Gastroesophageal sphincter (tissue), 4 donors: ENCODE measurements around the gene OXCT2. TPM values are rescaled to one million over a fixed set of nuclear protein-coding genes. Genes with fewer than 3 reads are reported as not detected.
"Not testable (repeated sequence)": the region's sequence is repeated elsewhere in the genome, so short reads cannot be mapped to it uniquely, and the experiment has no call there.

Experiments
- ATAC-seq: fragments of 150-250 bp; one replicate; pipeline ENCODE4 v1.9.1; 2016; ENCODE audit warnings: mild to moderate bottlenecking, moderate library complexity
- H3K27ac ChIP-seq, 4 donors: fragments of 200-600 bp; sonication (generic) in 3 of 4; 1 replicate in 3 of 4; 2 replicates in 1 of 4; pipeline ENCODE4 v1.5.1; 2016 to 2019
- H3K27me3 ChIP-seq: fragments of 200-600 bp; sonication (generic); one replicate; pipeline ENCODE4 v1.5.1; 2019
- H3K36me3 ChIP-seq, 2 donors: fragments of 200-600 bp; sonication (generic); one replicate each; pipeline ENCODE4 v1.5.1; 2019; ENCODE audit warnings: control low read depth in 1 of 2
- H3K4me1 ChIP-seq, 3 donors: fragments of 200-600 bp; sonication (generic); 1 replicate in 2 of 3; 2 replicates in 1 of 3; pipeline ENCODE4 v1.5.1; 2016 to 2019; ENCODE audit warnings: control low read depth in 2 of 3
- H3K4me3 ChIP-seq, 2 donors: fragments of 200-600 bp; sonication (generic); one replicate each; pipeline ENCODE4 v1.5.1; 2019; ENCODE audit warnings: mild to moderate bottlenecking in 1 of 2, moderate library complexity in 1 of 2
- H3K9me3 ChIP-seq, 3 donors: fragments of 200-600 bp; sonication (generic); one replicate each; pipeline ENCODE4 v1.5.1; 2017 to 2019; ENCODE audit warnings: control low read depth in 2 of 3
- CTCF ChIP-seq, 4 experiments: fragments of 200-600 bp in 2 of 4; fragments of 450-650 bp in 2 of 4; sonication (generic) in 1 of 4; IDR thresholded peaks; one replicate each; pipeline ENCODE4 v1.5.1; 2017 to 2019; ENCODE audit warnings: antibody characterized with exemption in 4 of 4, mild to moderate bottlenecking in 2 of 4, moderate library complexity in 2 of 4
- EP300 ChIP-seq: sonication (generic); formaldehyde crosslinking; IDR thresholded peaks from one replicate; pipeline ENCODE4 v1.6.1; 2017; ENCODE audit warnings: antibody characterized with exemption, mild to moderate bottlenecking
- POLR2A ChIP-seq, 2 donors: fragments of 450-650 bp; IDR thresholded peaks; one replicate each; pipeline ENCODE4 v1.6.1; 2017; ENCODE audit warnings: antibody characterized with exemption in 2 of 2, mild to moderate bottlenecking in 2 of 2, moderate library complexity in 1 of 2
- POLR2AphosphoS5 ChIP-seq: sonication (generic); formaldehyde crosslinking; IDR thresholded peaks from one replicate; pipeline ENCODE4 v1.6.1; 2017; ENCODE audit warnings: antibody characterized with exemption
- WGBS, 2 donors: methylation state at CpG; one replicate each; pipeline ENCODE4 v1.1.5; 2018; ENCODE audit warnings: low coverage in 1 of 2; 5-methylcytosine and 5-hydroxymethylcytosine counted together
- total RNA-seq, 4 donors: library from RNA; depleted of rRNA; stranded (reverse); fragments of >200 nt; gene quantifications; one replicate each; pipeline ENCODE4 v1.1.0, GENCODE V29; 2016

Gene OXCT2
- total RNA-seq, 4 donors from 2014 or later = 0.49 to 2.6 (median 1.6) TPM

GRCh38 chr1:39788758-39789570 lies 17.8 kb upstream of the OXCT2 start, which contains the start of gene BMP8B:
Gene BMP8B, minus strand, starts transcription at chr1:39788865. Its CDS starts 380 bp downstream, at chr1:39788485.
- Histone ChIP-seq H3K4me1 (peaks cover 0 to 16% (median 3%) of the 10 kb centered on the region in 3 donors), H3K27me3 (peaks cover 69% of the 10 kb centered on the region), H3K36me3 (no peaks in the 10 kb centered on the region), H3K9me3 (no peaks in the 10 kb centered on the region), H3K4me3 (peak within 1 kb of the TSS; percentile 25 to 64), H3K27ac (peak within 1 kb of the TSS in 2 of 4 donors; percentile 43 to 58)
- TF ChIP-seq POLR2A (IDR thresholded peaks at IDR 0.05) (peak in 1 of 2 donors; percentile 15), EP300 (no peak)
- WGBS, 2 donors = 2% methylated on average over 10 of the region's 91 CpGs; no CpG with 5 or more reads in 1 of the 2 donors
- ATAC-seq = peak; percentile 80

- H3K27me3 ChIP-seq = peaks cover 69% of the 10 kb centered on the region
- WGBS, 2 donors = no CpG with 5 or more reads among the region's 51 CpGs
- no peak for TF ChIP-seq POLR2AphosphoS5
- TF ChIP-seq POLR2A (IDR thresholded peaks at IDR 0.05) = no peak
- no peak for TF ChIP-seq EP300
- TF ChIP-seq CTCF (IDR thresholded peaks at IDR 0.05) = no peak
- no peaks in the 10 kb centered on the region for H3K9me3 ChIP-seq
- ATAC-seq = no peak
- peak overlapping the region; percentile 25 to 64 for H3K4me3 ChIP-seq
- no peak overlapping the region for H3K27ac ChIP-seq
- no peaks in the 10 kb centered on the region for H3K36me3 ChIP-seq
- H3K4me1 ChIP-seq = peaks cover 0 to 16% (median 3%) of the 10 kb centered on the region in 3 donors
These were observed 17.2 kb upstream of the OXCT2 start for GRCh38 chr1:39788426-39788757.

GRCh38 chr1:39787964-39788363 lies 16.8 kb upstream of the OXCT2 start:
- not testable (repeated sequence) for H3K27ac ChIP-seq

GRCh38 chr1:39787468-39787867 lies 16.3 kb upstream of the OXCT2 start:
- 40 to 46% methylated on average over 1 to 5 of the region's 11 CpGs for WGBS, 2 donors
- no peaks in the 10 kb centered on the region for H3K9me3 ChIP-seq
- ATAC-seq = no peak
- H3K4me3 ChIP-seq = peak overlapping the region in 1 of 2 donors; percentile 64
- TF ChIP-seq POLR2AphosphoS5 (no peak), POLR2A (IDR thresholded peaks at IDR 0.05) (no peak), CTCF (IDR thresholded peaks at IDR 0.05) (no peak), EP300 (no peak)
- no peaks in the 10 kb centered on the region for H3K36me3 ChIP-seq
- peaks cover 61% of the 10 kb centered on the region for H3K27me3 ChIP-seq
- no peak overlapping the region for H3K27ac ChIP-seq
- H3K4me1 ChIP-seq = peaks cover 0 to 16% (median 3%) of the 10 kb centered on the region in 3 donors

More at GRCh38 chr1:39787964-39788363, 16.8 kb upstream of the OXCT2 start:
- no CpG with 5 or more reads among the region's 55 CpGs for WGBS, 2 donors
- H3K27me3 ChIP-seq = peaks cover 66% of the 10 kb centered on the region
- peak overlapping the region in 1 of 2 donors; percentile 64 for H3K4me3 ChIP-seq
- peaks cover 0 to 16% (median 3%) of the 10 kb centered on the region in 3 donors for H3K4me1 ChIP-seq
- ATAC-seq, H3K9me3 ChIP-seq, H3K36me3 ChIP-seq: not testable (repeated sequence)

DNA sequence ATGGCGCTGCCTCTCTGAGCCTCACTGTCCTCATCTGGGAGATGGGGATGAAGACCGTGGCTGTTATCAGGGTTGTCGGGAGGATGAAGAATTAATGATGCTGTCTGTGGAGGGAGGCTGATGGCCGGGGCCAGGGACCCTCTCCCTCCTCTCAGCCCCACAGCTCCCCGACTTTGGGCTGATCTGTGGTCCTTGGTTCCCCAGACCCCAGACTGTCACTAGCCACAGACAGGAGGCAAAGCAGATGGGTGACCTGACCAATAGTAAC lies 15.9 kb upstream of the OXCT2 start:
- H3K9me3 ChIP-seq, ATAC-seq: not testable (repeated sequence)
- WGBS, 2 donors = 100% methylated on average over 1 of the region's 5 CpGs; no CpG with 5 or more reads in 1 of the 2 donors

GRCh38 chr1:39786303-39787107 lies 15.4 kb upstream of the OXCT2 start:
- Histone ChIP-seq H3K27me3 (peaks cover 52% of the 10 kb centered on the region), H3K4me1 (peaks cover 0 to 16% (median 3%) of the 10 kb centered on the region in 3 donors)
- H3K4me3 ChIP-seq, ATAC-seq, H3K9me3 ChIP-seq, H3K36me3 ChIP-seq, H3K27ac ChIP-seq: not testable (repeated sequence)
- 100% methylated on average over 2 of the region's 12 CpGs; no CpG with 5 or more reads in 1 of the 2 donors for WGBS, 2 donors

More for the DNA sequence above, 15.9 kb upstream of the OXCT2 start:
- Histone ChIP-seq H3K4me1 (peaks cover 0 to 16% (median 3%) of the 10 kb centered on the region in 3 donors), H3K27me3 (peaks cover 57% of the 10 kb centered on the region)
- not testable (repeated sequence) for H3K27ac ChIP-seq, H3K36me3 ChIP-seq, H3K4me3 ChIP-seq

DNA sequence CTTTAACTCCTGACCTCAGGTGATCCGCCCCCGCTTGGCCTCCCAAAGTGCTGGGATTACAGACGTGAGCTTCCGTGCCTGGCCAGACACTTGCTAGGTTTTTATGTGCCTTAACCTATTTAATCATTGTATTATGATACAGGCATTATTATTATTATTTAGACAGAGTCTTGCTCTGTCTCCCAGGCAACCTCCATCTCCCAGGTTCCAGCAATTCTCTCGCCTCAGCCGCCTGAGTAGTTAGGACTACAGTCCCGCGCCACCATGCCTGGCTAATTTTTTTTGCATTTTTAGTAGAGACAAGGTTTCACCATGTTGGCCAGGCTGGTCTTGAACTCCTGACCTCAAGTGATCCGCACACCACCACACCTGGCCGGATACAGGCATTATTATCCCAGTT lies 11.5 kb upstream of the OXCT2 start:
- peaks cover 25% of the 10 kb centered on the region for H3K27me3 ChIP-seq
- not testable (repeated sequence) for ATAC-seq, H3K9me3 ChIP-seq, H3K36me3 ChIP-seq, H3K4me3 ChIP-seq, H3K4me1 ChIP-seq, H3K27ac ChIP-seq
- WGBS, 2 donors = 87 to 91% methylated on average over 4 to 10 of the region's 10 CpGs
